HCT116 (cell line): ENCODE measurements around the gene FRAS1. TPM values are rescaled to one million over a fixed set of nuclear protein-coding genes. Genes with fewer than 3 reads are reported as not detected.

Source experiments
- ATAC-seq: fragments of 200-7000 bp; cut with Tn5 transposase; 2 replicates; pipeline ENCODE4 v1.9.1; 2020; ENCODE audit warnings: mild to moderate bottlenecking, moderate library complexity
- BruUV-seq: library from RNA; stranded (reverse); fragments of 400-500 nt; replicated peaks from 2 replicates; lab custom pipeline; 2021; lab: Mats Ljungman, UMichigan
- CTCF ChIA-PET: fragments of 300-600 bp; sonication (Branson Sonifier 250); formaldehyde crosslinking; loops from one replicate; lab custom pipeline; 2021; ENCODE audit warnings: antibody characterized with exemption; lab: Charles Lee
- POLR2A ChIA-PET: fragments of 300-600, 350-600 bp; sonication (Branson Sonifier 250); formaldehyde crosslinking; loops from one replicate; lab custom pipeline; 2021; ENCODE audit warnings: antibody characterized with exemption; lab: Charles Lee
- RAD21 ChIA-PET, 2 experiments: fragments of 300-600 bp; sonication (Branson Sonifier 250); formaldehyde crosslinking; loops; one replicate each; lab custom pipeline; 2023; ENCODE audit warnings: low total read pairs in 2 of 2; ENCODE audit not compliant: uncharacterized antibody in 2 of 2, unreplicated experiment in 2 of 2, low non-redundant PET in 1 of 2; lab: Charles Lee
- DNase-seq: peaks from one replicate; pipeline ENCODE4 v3.0.0-alpha.2; 2010; ENCODE audit warnings: low read depth, low spot score
- H2AFZ ChIP-seq: fragments of 200-600 bp; shearing (Covaris generic), sonication (generic); 2 replicates; pipeline ENCODE4 v1.6.1; 2017; ENCODE audit warnings: low read depth, mixed run types, mixed read lengths, antibody characterized with exemption, low read length; ENCODE audit not compliant: poor library complexity, severe bottlenecking
- H3K27ac ChIP-seq: 2 replicates; pipeline ENCODE4 v1.5.1; 2012; ENCODE audit warnings: low read depth, low read length
- H3K27me3 ChIP-seq: fragments of 200-600 bp; sonication (generic); 2 replicates; pipeline ENCODE4 v1.6.1; 2016; ENCODE audit warnings: mixed run types, low read length, mixed read lengths; ENCODE audit not compliant: insufficient read depth
- H3K36me3 ChIP-seq, 2 experiments: fragments of 200-500 bp in 1 of 2; fragments of 200-600 bp in 1 of 2; sonication (Bioruptor generic) in 1 of 2; sonication (generic) in 1 of 2; 2 replicates each; pipeline versions ENCODE4 v1.5.1 to v1.6.1; 2014 to 2016; ENCODE audit warnings: low read length in 2 of 2, inconsistent platforms in 1 of 2, mixed read lengths in 1 of 2, mixed run types in 1 of 2; ENCODE audit not compliant: insufficient read depth in 2 of 2, control insufficient read depth in 1 of 2
- H3K4me1 ChIP-seq, 2 experiments: fragments of 200-600 bp in 1 of 2; sonication (generic) in 1 of 2; 2 replicates each; pipeline versions ENCODE4 v1.5.1 to v1.6.1; 2012 to 2017; ENCODE audit warnings: low read length in 2 of 2, inconsistent platforms in 1 of 2, mild to moderate bottlenecking in 1 of 2, mixed read lengths in 1 of 2, mixed run types in 1 of 2, moderate library complexity in 1 of 2; ENCODE audit not compliant: insufficient read depth in 2 of 2, control insufficient read depth in 1 of 2
- H3K4me2 ChIP-seq: fragments of 200-600 bp; sonication (generic); 2 replicates; pipeline ENCODE4 v1.6.1; 2017; ENCODE audit warnings: mixed run types, low read length, mixed read lengths
- H3K4me3 ChIP-seq, 2 experiments: fragments of 200-600 bp in 1 of 2; sonication (generic) in 1 of 2; replicated peaks in 1 of 2; 2 replicates each; pipeline ENCODE4 v1.5.1; 2011 to 2016; ENCODE audit warnings: low read length in 2 of 2, control low read depth in 1 of 2, low read depth in 1 of 2, mild to moderate bottlenecking in 1 of 2, mixed read lengths in 1 of 2, mixed run types in 1 of 2
- H3K79me2 ChIP-seq: fragments of 200-600 bp; sonication (generic); 2 replicates; pipeline ENCODE4 v1.6.1; 2017; ENCODE audit warnings: mild to moderate bottlenecking, mixed run types, low read length, moderate library complexity, mixed read lengths; ENCODE audit not compliant: insufficient read depth
- H3K9ac ChIP-seq: fragments of 200-600 bp; sonication (generic); 2 replicates; pipeline ENCODE4 v1.6.1; 2016; ENCODE audit warnings: low read length, mixed read lengths
- H3K9me2 ChIP-seq: fragments of 200-600 bp; sonication (generic), shearing (Covaris generic); 2 replicates; pipeline ENCODE4 v1.6.1; 2017; ENCODE audit warnings: mixed run types, mild to moderate bottlenecking, moderate library complexity; ENCODE audit not compliant: insufficient read depth
- H3K9me3 ChIP-seq, 2 experiments: fragments of 200-500 bp in 1 of 2; fragments of 200-600 bp in 1 of 2; sonication (Bioruptor generic) in 1 of 2; sonication (generic) in 1 of 2; 2 replicates each; pipeline ENCODE4 v1.6.1; 2014 to 2017; ENCODE audit warnings: low read length in 2 of 2, mixed read lengths in 2 of 2, inconsistent platforms in 1 of 2, low read depth in 1 of 2, mild to moderate bottlenecking in 1 of 2, mixed run types in 1 of 2, moderate library complexity in 1 of 2; ENCODE audit not compliant: control insufficient read depth in 1 of 2, insufficient read depth in 1 of 2
- H4K20me1 ChIP-seq: fragments of 200-600 bp; sonication (generic), shearing (Covaris generic); 2 replicates; pipeline ENCODE4 v1.6.1; 2017; ENCODE audit warnings: mixed run types, mild to moderate bottlenecking, moderate library complexity; ENCODE audit not compliant: insufficient read depth
- ATF3 ChIP-seq: IDR thresholded peaks from 2 replicates; pipeline ENCODE4 v1.6.1; 2012
- CBX3 ChIP-seq: IDR thresholded peaks from 2 replicates; pipeline ENCODE4 v1.6.1; 2012; ENCODE audit warnings: low read depth
- CEBPB ChIP-seq: IDR thresholded peaks from 2 replicates; pipeline ENCODE4 v1.6.1; 2012; ENCODE audit warnings: low read depth
- CTCF ChIP-seq, 3 experiments: fragments of 200-600 bp in 1 of 3; sonication (generic) in 1 of 3; IDR thresholded peaks in 2 of 3; conservative IDR thresholded peaks in 1 of 3; 2 replicates each; pipeline ENCODE4 v1.5.1; 2012 to 2017; ENCODE audit warnings: low read depth in 2 of 3, low read length in 2 of 3, antibody characterized with exemption in 1 of 3, borderline replicate concordance in 1 of 3, control low read depth in 1 of 3, mild to moderate bottlenecking in 1 of 3, mixed read lengths in 1 of 3, mixed run types in 1 of 3, moderate library complexity in 1 of 3; ENCODE audit not compliant: insufficient read depth in 1 of 3
- ELF1 ChIP-seq: IDR thresholded peaks from 2 replicates; pipeline ENCODE4 v1.6.1; 2012; ENCODE audit warnings: low read depth, borderline replicate concordance
- FOSL1 ChIP-seq: IDR thresholded peaks from 2 replicates; pipeline ENCODE4 v1.6.1; 2012; ENCODE audit warnings: low read depth
- JUND ChIP-seq: IDR thresholded peaks from 2 replicates; pipeline ENCODE4 v1.6.1; 2012
- POLR2AphosphoS5 ChIP-seq: IDR thresholded peaks from 2 replicates; pipeline ENCODE4 v1.6.1; 2011; ENCODE audit warnings: mild to moderate bottlenecking, low read depth, low read length, moderate library complexity
- RAD21 ChIP-seq: IDR thresholded peaks from 2 replicates; pipeline ENCODE4 v1.6.1; 2012; ENCODE audit warnings: low read depth, mild to moderate bottlenecking
- REST ChIP-seq: IDR thresholded peaks from 2 replicates; pipeline ENCODE4 v1.6.1; 2012; ENCODE audit warnings: low read depth
- SP1 ChIP-seq: IDR thresholded peaks from 2 replicates; pipeline ENCODE4 v1.6.1; 2012; ENCODE audit warnings: low read depth
- TCF7L2 ChIP-seq: IDR thresholded peaks from 2 replicates; pipeline ENCODE4 v1.7.0; 2011; ENCODE audit warnings: borderline replicate concordance, inconsistent platforms; ENCODE audit not compliant: insufficient read depth, insufficient read length; ENCODE audit errors: extremely low read depth
- YY1 ChIP-seq: IDR thresholded peaks from 2 replicates; pipeline ENCODE4 v1.6.1; 2011; ENCODE audit warnings: low read length, low read depth, moderate library complexity, mild to moderate bottlenecking; ENCODE audit not compliant: insufficient replicate concordance; ENCODE audit errors: extremely low read depth
- ZFX ChIP-seq: fragments of 450-650 bp; IDR thresholded peaks from 2 replicates; pipeline ENCODE4 v1.6.1; 2017
- ZNF274 ChIP-seq: fragments of 200-500 bp; sonication (Bioruptor generic); IDR thresholded peaks from 2 replicates; pipeline ENCODE4 v1.6.1; 2014; ENCODE audit warnings: mild to moderate bottlenecking, low read depth, low read length, inconsistent platforms
- intact Hi-C: fragments of 100-400 bp; cut with micrococcal nuclease; formaldehyde crosslinking; loops from 2 replicates; pipeline ENCODE4 v1.10.0; 2022
- total RNA-seq: library from RNA; stranded (reverse); gene quantifications from one replicate; pipeline ENCODE4 v1.2.1, GENCODE V29; 2021; ENCODE audit not compliant: unreplicated experiment

FRAS1 gene
- total RNA-seq, 1 experiment from 2014 or later, result 33.5 TPM

- no peak for TF ChIP-seq REST
- no peak for TF ChIP-seq SP1
- TF ChIP-seq POLR2AphosphoS5, result no peak
- TF ChIP-seq CTCF (IDR thresholded peaks at IDR 0.05 in 2 of 3, conservative IDR thresholded peaks at IDR 0.05 in 1 of 3; ENCODE audit: borderline replicate concordance in 1 of 3, insufficient read depth in 1 of 3, low read depth in 2 of 3, low read length in 2 of 3), result no peak
- no peak for TF ChIP-seq CEBPB
- TF ChIP-seq, all 23 proteins: peak for 0
Measured at GRCh38 chr4:78331965-78332364, 274.8 kb downstream of the FRAS1 start (continued).

GRCh38 chr4:78332976-78333375 lies 275.9 kb downstream of the FRAS1 start:
- Histone ChIP-seq H3K27me3 (no peaks in the 10 kb centered on the region), H3K4me3 (no peak overlapping the region), H3K9me3 (no peaks in the 10 kb centered on the region), H3K4me1 (no peaks in the 10 kb centered on the region), H4K20me1 (no peaks in the 10 kb centered on the region), H3K4me2 (no peak overlapping the region), H3K36me3 (no peaks in the 10 kb centered on the region), H3K79me2 (no peaks in the 10 kb centered on the region), H3K27ac (no peak overlapping the region), H2AFZ (no peak overlapping the region), H3K9ac (no peak overlapping the region), H3K9me2 (no peaks in the 10 kb centered on the region)
- ChIA-PET POLR2A (no interaction called here), CTCF (no interaction called here), RAD21 (no interaction called here)
- ATAC-seq, result no peak
- DNase-seq, result no peak
- no TSS peak for BruUV-seq
- TF ChIP-seq SP1 (no peak), ATF3 (no peak), TCF7L2 (no peak), ZFX (no peak), CBX3 (no peak), JUND (no peak), POLR2AphosphoS5 (no peak), CEBPB (no peak), REST (no peak), YY1 (no peak), ELF1 (no peak), RAD21 (no peak), ZNF274 (no peak), FOSL1 (no peak)
- intact Hi-C loops, result no loop called here
